ENCODE data around the gene ADAM11.
A peak's percentile ranks its signal among the peaks of the same experiment; 100 is the strongest.

The ADAM11 gene

DNA sequence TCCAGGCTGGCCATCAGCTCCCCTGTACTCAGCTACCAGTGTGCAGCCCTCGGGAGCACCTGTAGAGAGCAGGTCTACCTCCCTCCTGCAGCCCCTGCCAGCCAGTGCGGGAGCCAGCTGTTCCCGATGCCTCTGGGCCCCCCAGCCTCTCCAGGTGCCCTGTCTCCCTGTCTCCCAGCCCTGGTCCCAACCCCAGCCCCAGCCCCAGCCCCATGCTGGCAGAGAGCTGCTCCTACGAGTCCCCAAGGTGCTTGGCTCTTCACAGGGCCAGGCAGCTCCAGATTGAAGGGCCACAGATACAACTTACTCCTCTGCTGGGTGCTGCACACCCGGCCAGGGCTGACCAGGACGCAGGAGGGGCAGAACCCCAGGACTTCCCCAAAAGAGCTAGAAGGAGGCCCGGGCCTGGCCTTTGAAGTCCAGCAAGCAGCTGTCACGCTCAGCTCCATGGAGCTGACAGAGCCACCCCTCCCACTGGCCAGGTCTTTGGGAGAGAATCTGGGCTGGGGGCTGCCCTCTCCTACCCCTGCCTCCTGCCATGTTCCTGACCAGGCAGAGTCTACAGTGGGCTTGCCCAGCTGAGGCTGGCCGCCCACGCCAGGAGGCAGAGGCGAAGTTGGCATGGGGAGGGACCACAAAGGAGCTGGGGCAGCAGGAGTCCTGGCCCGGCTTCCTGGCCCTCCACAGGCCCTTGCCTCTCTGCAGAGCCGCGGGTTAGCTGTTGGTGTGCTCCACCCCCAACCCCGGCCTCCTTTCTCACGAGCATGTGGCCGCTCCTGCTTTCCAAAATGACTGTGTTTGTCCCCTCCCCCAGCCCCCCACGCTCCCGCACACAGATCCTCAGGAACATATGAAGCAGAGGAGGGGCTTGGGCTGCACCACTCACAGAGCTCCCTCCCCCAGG, 9.5 kb upstream of the ADAM11 start:
- no peak overlapping the region for H2BK12ac ChIP-seq (ENCODE audit: low read length)
- H3K23ac ChIP-seq (ENCODE audit: low read length), result no peak overlapping the region
- H3K4me1 ChIP-seq (ENCODE audit: control insufficient read depth in 1 of 2, insufficient read depth in 2 of 2, low read length in 2 of 2), result no peaks in the 10 kb centered on the region
- H3K4ac ChIP-seq (ENCODE audit: low read depth, low read length), result no peak overlapping the region
- no peak overlapping the region for H2BK5ac ChIP-seq (ENCODE audit: low read depth, low read length, poor library complexity)
- no peaks in the 10 kb centered on the region for H3K9me3 ChIP-seq (ENCODE audit: insufficient read depth, low read depth, low read length)
- H3K27ac ChIP-seq (ENCODE audit: low read depth, low read length), result no peak overlapping the region
- H3K79me2 ChIP-seq (ENCODE audit: control insufficient read depth, insufficient read depth, low read length, poor library complexity), result no peaks in the 10 kb centered on the region
- H2AK5ac ChIP-seq (ENCODE audit: low read length), result no peak overlapping the region
- H2BK120ac ChIP-seq (ENCODE audit: insufficient read depth, low read length, poor library complexity), result no peak overlapping the region
- peak overlapping the region; percentile 16 for H3K4me3 ChIP-seq (ENCODE audit: low read depth, low read length)
- H4K12ac ChIP-seq (ENCODE audit: low read depth, low read length), result no peak overlapping the region
- H4K91ac ChIP-seq (ENCODE audit: low read depth, low read length), result no peak overlapping the region
- no peak for DNase-seq
- no CpG with 5 or more reads among the region's 19 CpGs for WGBS (ENCODE audit: extremely low coverage, insufficient coverage, insufficient read length)
- H3K4me2 ChIP-seq (ENCODE audit: low read length), result no peak overlapping the region
- no peaks in the 10 kb centered on the region for H3K79me1 ChIP-seq (ENCODE audit: low read length)
- peaks cover 42 to 43% of the 10 kb centered on the region in 2 experiments for H3K36me3 ChIP-seq (ENCODE audit: control insufficient read depth in 1 of 2, insufficient read depth in 2 of 2, low read length in 2 of 2)
- H4K8ac ChIP-seq (ENCODE audit: low read depth, low read length), result no peak overlapping the region
- H3K27me3 ChIP-seq (ENCODE audit: insufficient read depth, low read length), result no peaks in the 10 kb centered on the region
- H3K9ac ChIP-seq (ENCODE audit: low read length), result no peak overlapping the region
- H3K18ac ChIP-seq (ENCODE audit: low read length), result no peak overlapping the region
- no peak overlapping the region for H2AFZ ChIP-seq (ENCODE audit: insufficient read depth, low read length, poor library complexity)
- no peak overlapping the region for H3K14ac ChIP-seq (ENCODE audit: low read length)

DNA sequence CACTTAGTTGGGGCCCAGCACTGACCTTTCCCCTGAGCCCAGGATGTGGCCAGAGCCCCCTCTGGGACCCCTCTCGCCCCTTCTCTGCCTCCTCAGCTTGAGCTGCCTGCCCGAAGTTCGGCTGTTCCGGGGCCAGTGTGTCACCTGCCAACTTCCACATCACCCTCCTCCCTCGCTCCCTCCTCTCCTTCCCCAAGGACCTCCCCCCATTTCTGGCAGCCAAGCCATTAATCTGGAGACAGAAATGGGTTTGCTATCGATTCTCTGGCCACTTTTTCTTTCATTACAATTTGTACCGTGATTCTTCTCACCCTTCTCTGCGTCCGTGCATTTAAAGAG, 8.8 kb upstream of the ADAM11 start:
- no peak overlapping the region for H3K9ac ChIP-seq (ENCODE audit: low read length)
- H2BK12ac ChIP-seq (ENCODE audit: low read length), result no peak overlapping the region
- H4K12ac ChIP-seq (ENCODE audit: low read depth, low read length), result no peak overlapping the region
- H3K4ac ChIP-seq (ENCODE audit: low read depth, low read length), result no peak overlapping the region
- no peaks in the 10 kb centered on the region for H3K79me1 ChIP-seq (ENCODE audit: low read length)
- no peaks in the 10 kb centered on the region for H3K79me2 ChIP-seq (ENCODE audit: control insufficient read depth, insufficient read depth, low read length, poor library complexity)
- H3K4me2 ChIP-seq (ENCODE audit: low read length), result no peak overlapping the region
- no peak overlapping the region for H3K18ac ChIP-seq (ENCODE audit: low read length)
- H2AK5ac ChIP-seq (ENCODE audit: low read length), result no peak overlapping the region
- no peak overlapping the region for H3K27ac ChIP-seq (ENCODE audit: low read depth, low read length)
- H3K9me3 ChIP-seq (ENCODE audit: insufficient read depth, low read depth, low read length), result no peaks in the 10 kb centered on the region
- H4K91ac ChIP-seq (ENCODE audit: low read depth, low read length), result no peak overlapping the region
- no peak overlapping the region for H3K23ac ChIP-seq (ENCODE audit: low read length)
- DNase-seq, result no peak
- H2BK120ac ChIP-seq (ENCODE audit: insufficient read depth, low read length, poor library complexity), result no peak overlapping the region
- no peaks in the 10 kb centered on the region for H3K27me3 ChIP-seq (ENCODE audit: insufficient read depth, low read length)
- no peak overlapping the region for H2AFZ ChIP-seq (ENCODE audit: insufficient read depth, low read length, poor library complexity)
- no peak overlapping the region for H3K14ac ChIP-seq (ENCODE audit: low read length)
- no peak overlapping the region for H4K8ac ChIP-seq (ENCODE audit: low read depth, low read length)
- WGBS (ENCODE audit: extremely low coverage, insufficient coverage, insufficient read length), result no CpG with 5 or more reads among the region's 9 CpGs
- peaks cover 42 to 43% of the 10 kb centered on the region in 2 experiments for H3K36me3 ChIP-seq (ENCODE audit: control insufficient read depth in 1 of 2, insufficient read depth in 2 of 2, low read length in 2 of 2)
- no peak overlapping the region for H3K4me3 ChIP-seq (ENCODE audit: low read depth, low read length)
- H3K4me1 ChIP-seq (ENCODE audit: control insufficient read depth in 1 of 2, insufficient read depth in 2 of 2, low read length in 2 of 2), result no peaks in the 10 kb centered on the region
- H2BK5ac ChIP-seq (ENCODE audit: low read depth, low read length, poor library complexity), result no peak overlapping the region

DNA sequence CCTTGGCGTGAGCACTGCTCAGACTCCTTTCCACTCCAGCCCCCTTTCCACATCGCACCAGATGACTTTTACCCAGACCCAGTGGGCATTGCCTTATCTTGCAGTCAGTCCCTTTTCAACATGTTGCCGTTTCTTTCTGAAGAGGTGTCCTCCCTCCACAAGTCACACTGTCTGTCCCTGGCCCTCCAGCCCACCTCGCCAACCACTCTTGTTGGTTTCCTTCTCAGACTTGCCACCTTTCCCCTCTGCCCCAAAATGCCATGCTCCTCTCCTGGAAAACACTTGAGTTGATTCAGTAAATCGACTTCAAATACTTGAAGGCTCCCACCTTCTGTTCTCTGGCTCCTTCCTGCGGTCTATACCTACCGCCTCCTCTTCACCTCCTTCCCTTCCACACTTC, 7.5 kb upstream of the ADAM11 start:
- H3K9ac ChIP-seq (ENCODE audit: low read length), result no peak overlapping the region
- no peaks in the 10 kb centered on the region for H3K4me1 ChIP-seq (ENCODE audit: control insufficient read depth in 1 of 2, insufficient read depth in 2 of 2, low read length in 2 of 2)
- H3K4me3 ChIP-seq (ENCODE audit: low read depth, low read length), result no peak overlapping the region
- WGBS (ENCODE audit: extremely low coverage, insufficient coverage, insufficient read length), result no CpG with 5 or more reads among the region's 7 CpGs
- no peaks in the 10 kb centered on the region for H3K79me2 ChIP-seq (ENCODE audit: control insufficient read depth, insufficient read depth, low read length, poor library complexity)
- H3K18ac ChIP-seq (ENCODE audit: low read length), result no peak overlapping the region
- H3K14ac ChIP-seq (ENCODE audit: low read length), result no peak overlapping the region
- no peak overlapping the region for H2BK120ac ChIP-seq (ENCODE audit: insufficient read depth, low read length, poor library complexity)
- H2AK5ac ChIP-seq (ENCODE audit: low read length), result no peak overlapping the region
- H3K27ac ChIP-seq (ENCODE audit: low read depth, low read length), result no peak overlapping the region
- H4K12ac ChIP-seq (ENCODE audit: low read depth, low read length), result no peak overlapping the region
- H4K91ac ChIP-seq (ENCODE audit: low read depth, low read length), result no peak overlapping the region
- no peak for DNase-seq
- peaks cover 42 to 43% of the 10 kb centered on the region in 2 experiments for H3K36me3 ChIP-seq (ENCODE audit: control insufficient read depth in 1 of 2, insufficient read depth in 2 of 2, low read length in 2 of 2)
- no peak overlapping the region for H2BK12ac ChIP-seq (ENCODE audit: low read length)
- no peak overlapping the region for H3K23ac ChIP-seq (ENCODE audit: low read length)
- H3K4ac ChIP-seq (ENCODE audit: low read depth, low read length), result no peak overlapping the region
- H3K9me3 ChIP-seq (ENCODE audit: insufficient read depth, low read depth, low read length), result no peaks in the 10 kb centered on the region
- H2AFZ ChIP-seq (ENCODE audit: insufficient read depth, low read length, poor library complexity), result no peak overlapping the region
- H3K27me3 ChIP-seq (ENCODE audit: insufficient read depth, low read length), result no peaks in the 10 kb centered on the region
- no peak overlapping the region for H3K4me2 ChIP-seq (ENCODE audit: low read length)
- no peak overlapping the region for H4K8ac ChIP-seq (ENCODE audit: low read depth, low read length)
- H3K79me1 ChIP-seq (ENCODE audit: low read length), result no peaks in the 10 kb centered on the region
- no peak overlapping the region for H2BK5ac ChIP-seq (ENCODE audit: low read depth, low read length, poor library complexity)

DNA sequence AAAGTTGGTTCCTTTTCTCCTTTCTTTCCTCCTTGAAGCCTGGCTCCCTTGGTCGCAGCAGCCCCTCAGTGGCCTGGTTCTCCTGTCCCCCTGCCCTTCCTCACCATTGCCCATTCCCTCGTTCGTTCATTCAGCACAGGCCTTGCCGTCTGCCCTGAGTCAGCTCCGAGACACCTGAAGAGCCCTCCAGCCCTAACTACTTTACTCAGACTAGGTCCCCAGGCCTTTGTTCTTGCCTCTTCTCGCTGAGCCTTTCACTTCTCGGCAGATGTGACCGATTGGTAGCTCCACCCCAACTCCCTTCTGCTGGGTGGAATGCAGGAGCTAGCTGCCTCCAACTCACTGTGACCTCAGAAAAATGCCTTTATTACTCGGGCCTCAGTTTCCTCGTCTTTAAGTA, 7.0 kb upstream of the ADAM11 start:
- no peaks in the 10 kb centered on the region for H3K79me1 ChIP-seq (ENCODE audit: low read length)
- H2BK5ac ChIP-seq (ENCODE audit: low read depth, low read length, poor library complexity), result no peak overlapping the region
- no peak overlapping the region for H3K23ac ChIP-seq (ENCODE audit: low read length)
- H2BK120ac ChIP-seq (ENCODE audit: insufficient read depth, low read length, poor library complexity), result no peak overlapping the region
- H4K91ac ChIP-seq (ENCODE audit: low read depth, low read length), result no peak overlapping the region
- no peak overlapping the region for H2AK5ac ChIP-seq (ENCODE audit: low read length)
- H3K4ac ChIP-seq (ENCODE audit: low read depth, low read length), result no peak overlapping the region
- no peak overlapping the region for H2AFZ ChIP-seq (ENCODE audit: insufficient read depth, low read length, poor library complexity)
- no peak overlapping the region for H4K12ac ChIP-seq (ENCODE audit: low read depth, low read length)
- WGBS (ENCODE audit: extremely low coverage, insufficient coverage, insufficient read length), result no CpG with 5 or more reads among the region's 10 CpGs
- no peak overlapping the region for H3K27ac ChIP-seq (ENCODE audit: low read depth, low read length)
- no peaks in the 10 kb centered on the region for H3K27me3 ChIP-seq (ENCODE audit: insufficient read depth, low read length)
- H3K4me2 ChIP-seq (ENCODE audit: low read length), result no peak overlapping the region
- no peak overlapping the region for H3K4me3 ChIP-seq (ENCODE audit: low read depth, low read length)
- H3K14ac ChIP-seq (ENCODE audit: low read length), result no peak overlapping the region
- H3K4me1 ChIP-seq (ENCODE audit: control insufficient read depth in 1 of 2, insufficient read depth in 2 of 2, low read length in 2 of 2), result no peaks in the 10 kb centered on the region
- no peaks in the 10 kb centered on the region for H3K9me3 ChIP-seq (ENCODE audit: insufficient read depth, low read depth, low read length)
- H4K8ac ChIP-seq (ENCODE audit: low read depth, low read length), result no peak overlapping the region
- no peaks in the 10 kb centered on the region for H3K79me2 ChIP-seq (ENCODE audit: control insufficient read depth, insufficient read depth, low read length, poor library complexity)
- H3K36me3 ChIP-seq (ENCODE audit: control insufficient read depth in 1 of 2, insufficient read depth in 2 of 2, low read length in 2 of 2), result peaks cover 41 to 42% of the 10 kb centered on the region in 2 experiments
- H2BK12ac ChIP-seq (ENCODE audit: low read length), result no peak overlapping the region
- DNase-seq, result no peak
- no peak overlapping the region for H3K9ac ChIP-seq (ENCODE audit: low read length)
- H3K18ac ChIP-seq (ENCODE audit: low read length), result no peak overlapping the region

Data from trophoblast cell (in vitro differentiated cells and primary cell).